Kidney capillary endothelial cell (primary cell): ENCODE results near the gene RAPSN.

Experiments
- DNase-seq: peaks from one replicate; pipeline ENCODE4 v3.0.0-alpha.2; 2018; ENCODE audit warnings: low spot score

Gene RAPSN

DNA sequence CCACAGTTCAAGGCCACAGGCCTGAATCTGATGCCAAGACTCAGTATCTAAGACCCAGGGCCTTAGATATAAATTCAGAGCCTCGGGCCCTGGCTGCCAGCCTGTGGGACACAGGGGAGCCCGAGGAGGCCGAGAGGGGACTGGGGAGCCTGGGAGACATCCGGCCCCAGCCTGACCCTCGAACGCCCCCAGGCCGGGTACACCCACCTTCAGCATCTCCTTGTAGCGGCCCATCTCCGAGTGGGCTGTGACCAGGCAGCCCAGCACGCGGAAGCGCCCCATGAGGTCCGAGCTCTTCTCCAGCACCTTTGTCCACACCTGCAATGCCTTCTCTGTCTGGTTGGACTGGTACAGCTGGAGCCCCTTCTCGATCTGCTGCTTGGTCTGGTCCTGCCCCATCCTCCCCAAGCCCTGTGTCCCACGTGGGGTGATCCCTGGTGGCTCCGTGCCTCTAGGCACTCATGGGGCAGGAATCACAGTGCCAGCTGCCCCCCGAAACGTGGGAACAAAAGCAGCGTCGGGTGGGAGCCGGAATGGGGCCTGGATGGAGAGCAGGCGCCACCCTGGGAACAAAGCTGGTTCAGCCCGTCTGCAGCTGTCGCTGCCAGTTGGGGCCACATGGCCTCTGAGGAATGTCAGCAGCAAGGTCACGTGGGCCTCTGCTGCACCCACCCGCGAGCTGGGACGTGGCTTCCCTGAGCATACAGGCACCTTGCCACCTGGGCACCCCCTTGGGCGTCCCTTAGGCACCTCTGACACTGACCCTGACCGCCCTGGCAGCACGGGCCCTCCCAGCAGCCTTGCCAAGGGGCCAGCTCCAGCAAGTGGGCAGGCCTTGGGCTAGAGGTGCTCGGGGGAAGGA is at the start of gene RAPSN:
Gene RAPSN, minus strand, starts transcription at position 571 of the 862 bp plus-strand sequence. Its CDS starts 172 bp downstream, at position 399.
- DNase-seq, result no peak

GRCh38 chr11:47498149-47498548 is 49.2 kb upstream of the RAPSN start:
- no peak for DNase-seq

- no peak for DNase-seq
Measured at GRCh38 chr11:47496808-47497207, 47.9 kb upstream of the RAPSN start.

GRCh38 chr11:47495856-47496217 is 46.9 kb upstream of the RAPSN start:
- DNase-seq, result no peak

DNA sequence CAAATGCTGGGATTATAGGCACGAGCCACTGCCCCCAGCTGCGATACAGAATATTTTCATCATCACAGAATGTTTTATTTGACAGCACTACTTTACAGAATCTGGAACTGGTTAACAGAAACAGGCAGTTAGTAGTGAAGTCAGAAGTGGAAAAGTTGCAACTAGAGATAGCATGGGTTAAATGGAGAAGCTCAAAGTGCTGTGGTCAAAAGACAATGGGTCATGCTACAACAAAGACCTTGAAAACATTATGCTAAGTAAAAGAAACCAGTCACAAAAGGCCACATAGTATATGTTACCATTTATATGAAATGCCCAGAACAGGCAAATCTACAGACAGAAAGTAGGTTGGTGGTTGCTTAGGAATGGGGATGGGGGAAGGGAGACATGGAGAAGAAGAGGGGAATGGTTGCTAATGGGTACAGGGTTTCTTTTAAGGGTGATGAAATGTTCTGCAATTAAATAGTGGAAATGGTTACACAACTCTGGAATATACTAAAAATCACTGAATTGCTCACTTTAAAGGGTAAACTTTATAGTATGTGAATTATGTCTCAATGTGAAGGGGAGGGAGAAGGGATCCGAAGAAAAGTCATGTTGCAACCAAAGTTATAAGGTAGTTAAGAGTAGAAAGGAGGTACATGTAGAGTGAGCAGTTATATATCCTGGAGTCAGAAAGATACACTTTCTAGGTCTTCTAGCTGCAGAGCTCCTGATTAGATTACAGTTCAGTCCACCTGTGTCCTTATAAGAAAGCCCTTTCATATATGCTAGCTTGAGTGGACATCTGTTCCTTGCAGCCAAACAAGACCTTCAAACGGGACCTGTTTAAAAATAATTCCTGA is 46.3 kb upstream of the RAPSN start:
- no peak for DNase-seq

DNA sequence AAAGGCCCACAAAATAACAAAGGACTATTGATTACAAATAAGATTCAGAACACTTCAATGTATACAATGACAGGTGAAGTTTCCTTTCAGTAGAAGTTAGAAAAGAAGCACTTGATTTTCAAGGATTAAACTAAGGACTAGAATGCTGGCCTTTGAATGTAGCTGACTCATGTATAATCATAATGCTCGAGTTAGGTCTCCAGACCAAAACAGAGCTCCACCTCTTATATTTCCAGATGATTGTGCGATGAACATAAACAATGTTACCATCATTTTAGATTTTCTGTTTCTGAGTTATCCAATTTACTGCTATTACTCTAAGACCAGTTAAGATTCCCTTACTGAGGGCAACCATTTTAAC is 40.4 kb upstream of the RAPSN start:
- no peak for DNase-seq

GRCh38 chr11:47488674-47489394 is 39.9 kb upstream of the RAPSN start:
- no peak for DNase-seq

DNA sequence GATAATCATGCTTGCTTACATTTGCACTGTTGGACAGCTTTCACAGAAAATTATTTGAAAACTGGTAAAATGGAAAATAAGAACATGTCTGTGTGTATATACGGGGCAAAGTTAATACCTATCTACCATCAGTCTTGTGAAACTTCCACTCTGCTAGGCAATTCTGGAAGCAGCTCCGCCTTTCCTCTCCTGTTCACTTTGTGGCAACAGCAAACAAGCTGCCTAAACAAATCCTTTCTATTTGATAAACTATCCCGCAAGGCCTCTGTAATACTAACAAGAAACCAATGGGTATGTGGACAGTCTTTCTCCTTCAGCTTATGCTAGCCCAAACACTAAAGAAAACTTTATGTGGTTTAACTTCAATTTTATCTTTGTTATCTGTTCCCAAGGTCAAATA is 39.2 kb upstream of the RAPSN start:
- no peak for DNase-seq

DNA sequence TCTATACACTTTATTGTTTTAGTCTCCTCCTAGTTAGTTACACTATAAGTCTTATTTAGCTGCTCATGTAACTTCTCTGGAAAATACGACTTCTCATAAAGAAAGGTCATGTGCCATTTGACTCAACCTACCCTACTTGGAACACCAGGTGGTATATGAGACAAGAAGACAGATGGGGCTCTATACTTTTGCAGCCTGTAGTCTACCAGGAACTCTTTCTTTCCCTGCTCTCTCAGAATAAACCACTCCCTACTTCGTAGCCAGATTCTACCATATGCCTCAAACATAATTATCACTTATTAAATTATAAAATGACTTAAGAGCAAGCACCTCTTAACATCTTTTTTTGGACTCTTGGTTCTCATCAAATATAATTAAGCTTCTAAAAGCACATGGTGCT is 38.5 kb upstream of the RAPSN start:
- no peak for DNase-seq

DNA sequence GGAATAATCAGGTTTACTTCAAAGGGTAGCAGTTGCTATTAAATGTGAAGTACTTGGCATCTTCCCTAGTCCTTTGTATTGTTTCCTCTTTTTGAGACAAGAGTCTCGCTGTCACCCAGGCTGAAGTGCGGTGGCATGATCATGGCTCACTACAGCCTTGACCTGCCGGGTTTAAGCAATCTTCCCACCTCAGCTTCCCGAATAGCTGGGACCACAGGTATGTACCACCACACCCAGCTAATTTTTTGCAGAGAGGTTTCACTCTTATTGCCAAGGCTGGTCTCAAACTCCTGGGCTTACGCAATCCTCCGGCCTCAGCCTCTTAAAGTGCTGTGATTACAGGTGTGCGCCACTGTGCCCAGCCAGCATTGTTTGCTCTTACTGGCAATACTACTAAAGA is 36.2 kb upstream of the RAPSN start:
- DNase-seq, result no peak

DNA sequence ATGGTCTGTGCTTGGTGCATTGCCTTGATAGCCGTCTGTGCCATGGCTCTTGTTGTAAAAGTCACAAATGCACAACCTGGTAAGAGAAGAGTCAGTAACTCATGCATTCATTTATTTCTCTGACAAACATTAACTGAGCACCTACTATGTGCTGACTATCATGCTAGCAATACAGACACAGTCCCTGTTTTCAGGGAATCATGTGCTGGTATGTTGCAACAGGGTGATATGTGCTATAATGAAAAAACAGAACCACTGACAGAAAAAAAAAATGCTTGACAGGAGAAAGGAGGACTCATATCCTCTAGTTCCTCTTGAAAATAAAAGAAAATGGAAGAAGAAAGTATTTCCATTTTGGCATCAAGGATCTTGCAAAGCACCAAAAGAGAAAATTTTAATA is 34.5 kb upstream of the RAPSN start:
- DNase-seq, result no peak

DNA sequence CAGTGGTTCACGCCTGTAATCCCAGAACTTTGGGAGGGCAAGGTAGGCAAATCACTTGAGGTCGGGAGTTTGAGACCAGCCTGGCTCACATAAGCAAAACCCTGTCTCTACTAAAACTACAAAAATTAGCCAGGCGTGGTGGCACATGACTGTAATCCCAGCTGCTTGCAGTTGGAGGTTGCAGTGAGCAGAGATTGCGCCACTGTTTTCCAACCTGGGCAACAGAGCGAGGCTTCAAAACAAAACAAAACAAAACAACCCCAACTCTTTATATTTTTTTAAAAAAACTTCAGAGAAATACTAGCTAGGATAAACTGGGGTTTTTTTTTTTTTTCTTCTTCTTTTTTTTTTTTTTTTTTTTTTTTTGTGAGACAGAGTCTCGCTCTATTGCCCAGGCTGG is 31.8 kb upstream of the RAPSN start:
- no peak for DNase-seq

DNA sequence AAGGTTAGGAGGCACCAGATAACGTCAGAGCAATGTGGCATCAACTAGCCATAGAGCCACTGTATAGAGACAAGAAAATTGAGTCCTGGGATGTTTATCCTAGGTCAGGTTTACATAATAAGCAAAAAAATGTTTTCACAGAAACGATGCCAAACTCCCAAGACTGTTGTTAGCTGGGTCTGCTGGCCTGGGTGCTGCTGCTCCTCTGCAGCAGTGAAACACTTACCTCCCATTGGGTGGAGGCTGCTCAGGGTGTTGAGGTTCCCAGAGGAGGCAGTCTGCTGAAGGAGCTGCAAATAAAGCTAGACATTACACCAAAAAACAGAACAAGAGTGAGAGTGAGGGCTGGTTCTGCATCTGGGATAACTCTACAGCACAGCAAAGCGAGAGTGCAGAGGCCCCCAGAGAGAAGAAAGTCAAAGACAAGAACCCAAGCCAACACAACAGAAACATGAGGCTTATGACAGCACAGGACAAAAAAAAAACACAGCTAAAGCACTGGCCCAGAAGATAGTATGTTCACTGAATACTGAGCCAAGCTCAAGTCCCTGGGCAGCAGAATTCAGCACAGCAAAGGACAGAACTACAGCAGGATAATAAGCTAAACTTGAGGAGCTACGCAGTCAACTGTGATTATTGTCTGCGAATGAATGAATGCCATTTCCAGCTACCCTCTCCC is 29.9 kb upstream of the RAPSN start:
- DNase-seq, result no peak

GRCh38 chr11:47477753-47478152 is 28.8 kb upstream of the RAPSN start:
- DNase-seq, result no peak

GRCh38 chr11:47477323-47477722 is 28.4 kb upstream of the RAPSN start:
- peak; percentile 38 for DNase-seq

- no peak for DNase-seq
Measured at GRCh38 chr11:47470671-47471070, 21.7 kb upstream of the RAPSN start.

- DNase-seq, result no peak
Measured at GRCh38 chr11:47469361-47470179, 20.6 kb upstream of the RAPSN start.

- DNase-seq, result no peak
Measured at GRCh38 chr11:47468598-47469214, 19.8 kb upstream of the RAPSN start.

DNA sequence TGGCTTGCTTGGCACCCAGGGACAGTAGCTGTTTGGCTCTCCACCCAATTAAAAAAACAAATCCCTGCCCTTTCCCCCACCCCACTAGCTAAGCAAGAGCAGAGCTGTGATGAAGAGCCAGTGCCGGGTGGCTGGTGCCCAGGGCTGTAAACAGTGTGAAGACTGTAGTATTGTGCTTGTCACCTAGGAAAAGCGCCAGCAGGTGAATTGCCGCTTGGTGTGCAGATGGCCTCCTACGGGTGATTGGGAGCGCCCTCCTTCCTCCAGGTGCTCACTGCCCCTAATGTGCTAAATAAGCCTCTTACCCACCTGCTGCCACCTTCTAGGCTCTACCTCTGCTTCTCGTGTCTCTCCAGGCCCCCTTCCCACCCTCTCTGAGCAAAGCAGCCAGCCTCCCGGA is 18.4 kb upstream of the RAPSN start:
- DNase-seq, result no peak

DNA sequence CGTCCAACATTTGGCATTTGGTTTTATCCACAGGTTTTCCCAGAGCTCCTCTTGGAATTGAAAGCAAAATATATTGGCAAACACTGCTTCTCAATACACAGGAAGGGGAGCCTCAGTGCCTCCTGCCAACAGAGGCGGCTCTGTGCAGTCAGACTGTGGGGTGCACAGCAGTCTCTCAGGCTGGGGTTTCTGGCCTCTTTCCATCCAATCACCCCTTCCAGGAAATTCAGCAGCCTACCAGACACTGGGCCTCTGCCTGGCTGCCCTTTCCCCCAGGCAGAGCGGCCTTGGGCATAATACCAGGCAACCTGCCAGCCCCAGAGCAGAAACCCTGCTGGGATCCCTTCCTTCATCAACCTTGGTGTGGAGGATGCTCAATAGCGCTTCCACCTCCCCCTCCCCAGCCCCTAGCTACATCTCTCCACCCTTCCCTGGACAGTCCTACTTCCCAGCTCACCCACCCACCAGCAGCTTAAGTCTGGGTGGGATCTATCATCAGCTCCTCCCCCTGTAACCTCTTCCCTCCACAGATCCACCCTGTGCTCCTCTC is 17.8 kb upstream of the RAPSN start:
- peak; percentile 10 for DNase-seq
